ENCODE measurements around the gene GDPD5.

The GDPD5 gene

GRCh38 chr11:75443043-75443442 is 82.7 kb downstream of the GDPD5 start:
- no peak for DNase-seq

DNA sequence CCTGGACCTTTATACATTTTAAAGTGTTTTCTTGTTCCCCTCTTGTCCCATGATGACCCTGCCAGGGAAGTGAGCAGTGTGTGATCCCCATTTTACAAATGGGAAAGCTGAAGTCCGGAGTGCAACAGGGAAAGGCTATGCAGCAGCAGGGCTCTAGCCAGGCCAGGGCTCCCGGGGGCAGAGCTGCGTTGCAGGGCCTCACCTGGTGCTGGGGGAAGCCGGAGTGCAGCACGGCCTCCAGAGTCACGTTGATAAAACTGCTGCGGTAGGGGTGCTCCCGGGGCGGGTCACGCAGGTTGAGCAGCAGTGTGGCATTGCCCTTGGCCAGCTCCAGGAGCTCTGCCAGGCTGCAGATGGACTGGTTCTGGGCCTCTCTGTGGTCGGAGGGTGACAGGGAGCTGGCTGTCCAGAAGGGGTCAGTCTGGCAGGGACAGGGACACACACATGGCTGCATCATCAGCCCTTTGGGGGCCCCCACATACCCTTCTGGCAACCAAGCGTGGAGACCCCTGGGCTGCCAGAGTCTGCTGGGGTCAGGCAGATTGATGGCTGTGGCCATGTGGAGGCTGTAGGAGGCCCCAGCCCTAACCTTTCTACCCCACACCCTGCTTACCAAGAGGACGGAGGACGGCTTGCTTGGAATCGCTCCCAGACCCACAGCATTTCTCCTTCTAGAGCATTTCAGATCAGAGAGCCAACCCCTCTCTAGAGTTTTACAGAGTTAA is 83.4 kb downstream of the GDPD5 start:
- DNase-seq = no peak

DNA sequence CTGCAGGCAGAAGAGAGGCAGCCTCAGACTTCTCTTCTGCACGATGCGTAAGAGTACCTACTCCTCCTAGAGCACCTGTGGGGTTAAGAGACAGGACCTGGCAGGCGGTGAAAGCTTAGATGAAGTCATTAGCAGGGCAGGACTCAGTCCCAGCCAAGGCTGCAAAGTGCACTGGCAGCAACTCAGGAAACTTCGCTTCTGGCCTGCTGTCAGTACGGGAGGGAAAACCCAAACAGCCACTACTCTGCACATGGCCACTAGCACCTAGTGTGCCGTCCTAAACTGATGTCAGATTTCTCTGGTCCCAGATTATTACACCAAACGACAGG is 84.0 kb downstream of the GDPD5 start:
- DNase-seq = no peak

- DNase-seq = no peak
Observed at GRCh38 chr11:75440960-75441803, 84.6 kb downstream of the GDPD5 start.

GRCh38 chr11:75439495-75440120 is 86.1 kb downstream of the GDPD5 start:
- DNase-seq = no peak

- DNase-seq = no peak
Observed at GRCh38 chr11:75439026-75439425, 86.7 kb downstream of the GDPD5 start.

- DNase-seq = no peak
Observed at GRCh38 chr11:75437966-75438659, 87.6 kb downstream of the GDPD5 start.

DNA sequence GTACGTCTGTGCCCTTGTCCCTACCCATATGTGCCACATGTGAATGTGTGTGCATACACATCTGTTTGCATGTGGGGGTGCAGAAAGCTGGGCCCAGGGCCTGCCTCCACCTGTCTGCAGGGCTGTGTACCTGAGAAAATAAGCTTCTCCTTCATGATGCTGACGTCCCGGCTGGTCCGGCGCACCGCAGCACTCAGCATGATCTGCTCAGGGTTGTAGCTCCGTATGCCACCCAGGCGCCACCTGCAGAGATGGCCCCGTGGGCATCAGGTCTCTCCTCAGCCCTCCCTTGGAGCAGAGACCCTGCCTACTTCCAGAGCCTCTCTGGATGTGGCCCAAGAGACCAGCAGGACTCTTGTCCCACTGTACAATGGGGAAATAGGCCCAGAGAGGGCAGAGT is 88.9 kb downstream of the GDPD5 start:
- no peak for DNase-seq

GRCh38 chr11:75435571-75435925 is 90.2 kb downstream of the GDPD5 start:
- no peak for DNase-seq

DNA sequence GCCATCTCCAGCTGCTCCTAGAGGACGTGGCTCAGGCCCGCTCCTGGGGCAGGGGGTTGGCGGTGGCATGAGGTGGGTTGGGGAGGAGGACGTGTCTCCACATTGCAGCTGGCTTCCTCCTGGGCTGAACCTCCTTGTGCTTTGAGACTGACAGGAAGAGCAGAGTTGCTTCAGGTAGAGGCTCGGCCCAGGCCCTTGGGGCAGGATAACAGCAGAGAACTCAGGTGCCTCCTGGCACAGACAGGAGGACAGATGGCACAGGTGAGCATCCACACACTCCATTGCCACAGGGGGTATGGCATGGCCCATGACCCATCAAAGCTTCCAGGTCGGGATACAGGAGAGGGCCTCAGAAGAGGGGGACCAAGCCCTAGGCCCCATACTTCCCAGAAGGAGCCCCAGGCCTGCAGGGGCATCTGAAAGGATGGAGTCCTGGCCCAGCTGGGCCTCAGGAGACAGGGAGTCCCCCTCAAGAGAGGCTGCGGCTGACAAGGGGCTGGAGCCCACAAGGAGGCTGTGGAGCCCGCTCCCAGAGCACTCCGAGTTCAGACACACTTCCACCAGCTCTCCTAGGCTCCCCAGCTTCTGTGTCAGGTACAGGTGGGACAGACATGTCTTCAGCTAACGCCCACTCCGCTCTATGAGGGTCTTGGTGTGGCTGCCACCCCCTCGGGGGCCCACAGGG is 90.7 kb downstream of the GDPD5 start:
- DNase-seq = no peak

- DNase-seq = no peak
Observed at GRCh38 chr11:75434051-75434450, 91.7 kb downstream of the GDPD5 start.

DNA sequence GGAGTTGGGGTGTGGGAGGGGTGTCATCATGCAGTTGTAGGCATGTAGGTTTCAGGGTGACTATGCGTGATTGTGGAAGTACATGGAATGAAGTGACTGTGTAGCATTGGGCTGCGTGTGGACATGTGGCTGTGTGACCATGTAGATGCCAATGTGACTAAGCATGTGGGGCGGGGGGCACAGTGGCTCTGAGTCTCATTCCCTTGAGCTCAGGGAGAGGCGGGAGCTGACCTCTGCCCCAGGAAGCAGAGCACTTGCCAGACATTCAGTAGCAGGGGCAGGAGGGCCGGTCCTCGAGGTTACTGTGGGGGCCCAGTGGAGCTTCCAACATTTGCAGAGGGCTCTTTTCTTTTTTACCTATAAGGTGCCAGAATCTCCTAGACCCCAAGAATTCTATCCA is 92.3 kb downstream of the GDPD5 start:
- no peak for DNase-seq

GRCh38 chr11:75432911-75433321 is 92.8 kb downstream of the GDPD5 start, which contains the start of gene KLHL35:
TSS of gene KLHL35 (minus strand) at chr11:75433203. CDS start at chr11:75430629, 2,574 bp downstream.
- no peak for DNase-seq

DNA sequence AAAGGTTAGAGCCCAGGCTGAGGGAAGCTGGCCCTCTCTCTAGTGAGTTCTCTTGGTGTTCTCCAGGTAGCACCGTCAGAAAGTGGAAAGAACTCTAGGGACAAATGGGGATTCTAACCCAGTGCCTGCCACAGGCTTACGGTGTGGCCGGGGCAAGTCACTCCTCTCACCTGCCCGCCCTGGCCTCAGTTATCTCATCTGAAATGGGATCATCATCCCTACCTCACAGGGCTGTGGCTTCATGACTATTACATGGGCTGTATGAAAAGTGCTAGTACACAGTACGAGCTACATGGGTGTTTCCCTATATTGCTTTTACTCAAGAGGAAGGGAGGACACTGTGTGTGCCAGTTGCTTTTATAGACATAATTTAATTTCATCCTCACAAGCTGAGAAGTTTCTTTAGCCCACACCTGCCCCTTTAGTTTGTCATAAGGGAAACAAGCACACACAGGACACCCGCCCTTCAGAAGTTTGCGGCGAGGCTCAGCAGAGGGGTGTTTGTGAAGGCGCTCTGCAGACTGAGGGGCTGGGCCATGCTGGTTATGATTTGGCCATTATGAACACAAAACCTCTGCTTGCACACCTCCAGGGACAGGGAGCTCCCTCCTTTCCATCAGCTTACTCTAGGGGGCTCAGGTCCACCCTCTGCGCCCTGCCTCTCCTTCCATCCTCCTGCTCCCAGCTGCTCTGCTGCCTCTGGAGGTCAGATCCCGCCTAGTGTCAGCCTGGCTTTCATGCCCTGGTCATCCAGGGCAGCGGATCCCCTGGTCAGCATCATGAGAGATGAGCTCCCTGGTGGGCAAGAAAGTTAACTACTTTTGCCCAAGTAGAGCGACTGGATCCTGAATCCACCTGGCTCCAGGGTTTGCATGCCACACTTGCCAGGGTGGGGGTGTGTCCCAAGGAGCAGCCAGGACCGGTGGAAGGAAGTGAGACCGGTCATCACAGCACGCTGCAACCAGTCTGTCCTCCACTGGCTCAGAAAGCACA is 93.9 kb downstream of the GDPD5 start:
- no peak for DNase-seq

DNA sequence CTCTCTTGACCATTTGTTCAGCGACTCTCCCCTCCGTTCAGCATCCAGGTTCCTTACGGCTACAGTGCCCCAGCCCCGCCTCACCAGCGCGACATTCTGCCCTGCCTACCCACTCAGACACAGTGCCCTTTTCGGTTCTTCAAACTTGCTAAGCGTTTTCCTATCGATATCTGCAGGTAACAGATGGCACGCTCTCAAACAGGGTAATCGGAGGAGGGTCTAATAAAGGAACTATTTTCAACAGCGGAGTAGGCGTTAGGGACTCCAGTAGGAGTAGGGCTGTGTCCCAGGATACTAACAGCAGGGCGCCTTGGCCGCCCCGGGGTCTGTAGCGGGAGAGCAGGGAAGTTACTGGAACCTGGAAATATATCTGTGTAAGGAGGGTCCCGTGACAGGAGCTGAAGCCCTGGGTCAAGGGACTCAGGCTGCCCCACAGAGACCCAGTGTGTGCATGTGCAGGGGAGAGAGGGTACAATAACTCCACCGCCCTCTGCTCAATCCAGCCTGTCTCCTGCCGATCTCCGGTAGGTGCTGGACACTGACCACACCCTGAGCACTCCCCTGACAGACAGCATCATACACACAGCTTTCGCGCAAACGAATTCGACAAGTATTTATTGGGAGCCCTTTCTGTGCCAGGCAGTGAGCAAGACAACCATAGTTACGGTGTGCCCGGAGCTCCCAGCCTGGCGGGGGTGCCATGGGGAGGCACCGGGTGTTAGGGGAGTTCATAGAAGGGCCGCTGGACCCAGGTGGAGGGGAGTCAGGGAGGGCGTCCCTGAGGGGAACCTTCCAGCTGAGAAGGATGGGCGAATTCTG is 94.8 kb downstream of the GDPD5 start:
- DNase-seq = no peak

- peak; percentile 51 for DNase-seq
Observed at GRCh38 chr11:75429902-75430713, 95.6 kb downstream of the GDPD5 start.

DNA sequence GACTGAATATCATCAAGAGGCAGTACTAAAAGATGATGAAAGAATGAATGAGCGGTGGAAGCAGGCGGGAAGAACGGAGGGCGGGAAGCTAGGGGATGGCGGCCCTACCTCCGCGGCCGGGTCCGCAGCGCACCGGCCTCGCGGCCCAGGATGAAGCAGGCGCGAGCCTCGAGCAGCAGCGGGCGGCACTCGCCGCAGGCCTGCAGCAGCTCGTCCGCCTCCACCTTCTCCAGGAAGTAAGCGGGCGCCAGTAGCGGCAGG is 96.2 kb downstream of the GDPD5 start:
- DNase-seq = no peak

DNA sequence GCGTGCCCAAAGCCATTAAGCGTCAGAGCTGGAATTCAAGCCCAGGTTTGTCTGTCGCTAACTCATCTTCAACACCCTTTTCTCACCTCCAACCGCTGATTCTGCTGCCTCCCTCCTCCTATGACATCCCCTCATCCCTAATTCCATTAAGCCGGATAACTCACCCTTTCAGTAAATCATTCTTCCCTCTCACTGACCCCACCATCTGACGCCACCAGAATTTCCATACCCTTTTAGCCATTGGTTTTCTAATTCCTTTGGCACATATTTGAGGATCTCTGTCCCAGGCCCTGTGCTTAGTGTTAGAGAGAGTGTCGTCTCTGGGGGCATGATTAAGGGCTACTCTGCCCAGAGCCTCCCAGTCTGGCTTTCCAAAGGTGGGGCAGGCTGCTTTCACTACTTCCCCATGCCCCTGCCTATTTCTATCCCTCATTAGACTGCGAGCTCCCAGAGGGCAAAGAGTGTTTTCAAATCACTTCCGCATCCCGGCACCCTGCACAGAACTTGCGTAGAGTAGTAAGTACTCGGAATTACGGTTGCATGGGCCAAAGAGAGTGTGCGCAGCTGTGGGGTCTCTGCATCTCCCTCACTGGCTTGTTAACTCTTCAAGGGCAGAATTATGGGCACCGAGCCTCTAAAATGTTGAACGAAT is 96.6 kb downstream of the GDPD5 start:
- DNase-seq = no peak

DNA sequence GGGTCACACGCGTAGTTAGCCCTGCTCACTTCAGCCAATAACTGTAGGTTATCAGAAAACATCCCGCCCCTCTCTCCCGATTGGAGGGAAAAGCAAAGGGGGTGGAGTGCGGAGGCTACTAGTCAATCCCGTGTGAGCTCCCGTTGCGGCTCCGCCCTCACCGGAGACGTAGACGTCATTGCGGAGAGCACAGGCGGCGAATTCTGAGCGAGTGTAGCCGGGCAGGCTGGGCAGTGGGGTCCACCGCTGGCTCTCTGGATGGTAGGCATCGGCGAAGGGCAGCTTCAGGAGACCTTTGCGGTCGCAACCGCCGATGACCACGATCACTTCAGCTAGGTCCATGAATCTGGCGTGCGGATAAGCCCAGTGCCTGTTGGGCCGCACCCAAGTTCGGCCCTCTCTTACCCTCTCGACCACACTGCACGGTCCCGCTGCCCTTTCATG is 97.4 kb downstream of the GDPD5 start:
- peak; percentile 87 for DNase-seq

Measured in NCI-H526 treated with DMSO at 0.1 percent for 48 hours (cell line).